ENCODE results near the gene CEBPZ. TPM values are rescaled to one million over a fixed set of nuclear protein-coding genes. Genes with fewer than 3 reads are reported as not detected.
"Not testable (repeated sequence)": the region's sequence is repeated elsewhere in the genome, so short reads cannot be mapped to it uniquely, and the experiment has no call there.

CEBPZ gene
- total and polyA plus RNA-seq, 10 of the 15 experiments (the other 5 are each of a cell fraction or from before 2014, with no cell fraction given): 29.4 to 89.2 (median 49.5) TPM

DNA sequence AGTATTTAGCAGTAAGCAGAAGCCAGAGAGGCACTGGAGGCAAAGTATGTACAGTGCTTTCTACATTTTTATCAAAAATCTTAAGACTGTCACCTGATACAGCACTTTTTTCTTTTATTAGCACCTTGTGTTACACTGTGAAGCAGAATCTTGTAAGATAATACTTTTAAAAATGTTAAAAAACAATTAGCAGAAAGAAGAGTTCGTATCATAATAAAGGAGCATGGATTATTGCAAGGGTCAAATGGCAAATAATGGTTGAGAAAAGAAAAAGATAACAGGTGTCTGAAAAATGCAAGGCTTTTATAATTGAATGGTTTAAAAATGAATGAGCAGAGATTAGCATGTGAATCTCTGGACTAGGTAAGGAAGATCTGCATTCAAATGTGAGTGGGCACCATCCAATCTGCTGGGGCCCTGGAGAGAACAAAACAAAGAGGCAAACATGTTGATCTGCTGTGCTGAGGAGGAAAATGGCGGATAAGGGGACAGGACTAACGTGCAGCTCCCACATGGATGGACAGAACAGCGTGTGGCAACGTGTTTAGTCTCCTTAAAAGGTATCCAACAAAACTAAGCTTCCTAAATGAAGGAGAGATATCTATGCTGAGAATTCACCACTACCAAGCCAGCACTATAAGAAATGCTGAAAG is 25.6 kb downstream of the CEBPZ start:
- peaks cover 14% of the 10 kb centered on the region for H3K9me3 ChIP-seq (replicated peaks; ENCODE audit: control insufficient read depth, insufficient read depth, low read length)
- ATAC-seq (no peak), DNase-seq (ENCODE audit: low read depth, low spot score) (no peak), FAIRE-seq (no peak)
- H3K36me3 ChIP-seq (ENCODE audit: control insufficient read depth in 2 of 2, insufficient read depth in 2 of 2, low read length in 1 of 2): peaks cover 4 to 39% of the 10 kb centered on the region in 2 experiments
- WGBS (ENCODE audit: insufficient coverage, insufficient replicate concordance, low lambda C conversion rate, missing lambda C conversion rate): over 99% methylated on average over 5 of the region's 5 CpGs
- no peaks in the 10 kb centered on the region for H3K27me3 ChIP-seq (replicated peaks in 1 of 2; ENCODE audit: control insufficient read depth in 2 of 2, insufficient read depth in 2 of 2, low read length in 1 of 2)
- no peak overlapping the region for H3K4me2 ChIP-seq (ENCODE audit: control insufficient read depth, insufficient read depth)
- intact Hi-C loops (cut with micrococcal nuclease; ENCODE audit: unreplicated experiment): no loop called here
- peaks cover 6% of the 10 kb centered on the region for H3K79me2 ChIP-seq (ENCODE audit: control insufficient read depth, insufficient read depth, low read length)
- ChIA-PET POLR2A (no interaction called here), CTCF (no interaction called here), SMC1A (ENCODE audit: uncharacterized antibody, unreplicated experiment) (no interaction called here), RAD21 (ENCODE audit: unreplicated experiment) (no interaction called here)
- TF ChIP-seq, protein P1, sequence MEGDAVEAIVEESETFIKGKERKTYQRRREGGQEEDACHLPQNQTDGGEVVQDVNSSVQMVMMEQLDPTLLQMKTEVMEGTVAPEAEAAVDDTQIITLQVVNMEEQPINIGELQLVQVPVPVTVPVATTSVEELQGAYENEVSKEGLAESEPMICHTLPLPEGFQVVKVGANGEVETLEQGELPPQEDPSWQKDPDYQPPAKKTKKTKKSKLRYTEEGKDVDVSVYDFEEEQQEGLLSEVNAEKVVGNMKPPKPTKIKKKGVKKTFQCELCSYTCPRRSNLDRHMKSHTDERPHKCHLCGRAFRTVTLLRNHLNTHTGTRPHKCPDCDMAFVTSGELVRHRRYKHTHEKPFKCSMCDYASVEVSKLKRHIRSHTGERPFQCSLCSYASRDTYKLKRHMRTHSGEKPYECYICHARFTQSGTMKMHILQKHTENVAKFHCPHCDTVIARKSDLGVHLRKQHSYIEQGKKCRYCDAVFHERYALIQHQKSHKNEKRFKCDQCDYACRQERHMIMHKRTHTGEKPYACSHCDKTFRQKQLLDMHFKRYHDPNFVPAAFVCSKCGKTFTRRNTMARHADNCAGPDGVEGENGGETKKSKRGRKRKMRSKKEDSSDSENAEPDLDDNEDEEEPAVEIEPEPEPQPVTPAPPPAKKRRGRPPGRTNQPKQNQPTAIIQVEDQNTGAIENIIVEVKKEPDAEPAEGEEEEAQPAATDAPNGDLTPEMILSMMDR (IDR thresholded peaks at IDR 0.05 in 2 of 3, conservative IDR thresholded peaks at IDR 0.05 in 1 of 3; ENCODE audit: control insufficient read depth in 2 of 3, extremely low read depth in 1 of 3, insufficient read depth in 1 of 3, low read depth in 3 of 3, low read length in 3 of 3): no peak
- no peak overlapping the region for H3K4me3 ChIP-seq
- no peak overlapping the region for H3K9ac ChIP-seq (ENCODE audit: control insufficient read depth, insufficient read depth, low read length)
- in situ Hi-C loops (cut with MboI): no loop called here
- H3K27ac ChIP-seq (ENCODE audit: control insufficient read depth, insufficient read depth): no peak overlapping the region
- no peaks in the 10 kb centered on the region for H4K20me1 ChIP-seq (ENCODE audit: control insufficient read depth, insufficient read depth)
- H3K4me1 ChIP-seq (ENCODE audit: control insufficient read depth, insufficient read depth, low read length): no peaks in the 10 kb centered on the region
- no peak overlapping the region for H2AFZ ChIP-seq (ENCODE audit: control insufficient read depth, low read depth, low read length)
- no TSS peak for BruUV-seq (replicated peaks)

GRCh38 chr2:37205071-37205661 is 26.2 kb downstream of the CEBPZ start:
- H3K4me3 ChIP-seq; H3K4me1 ChIP-seq (ENCODE audit: control insufficient read depth, insufficient read depth, low read length); FAIRE-seq; ATAC-seq; RAD21 ChIA-PET (ENCODE audit: unreplicated experiment); H2AFZ ChIP-seq (ENCODE audit: control insufficient read depth, low read depth, low read length); in situ Hi-C loops (cut with MboI); SMC1A ChIA-PET (ENCODE audit: uncharacterized antibody, unreplicated experiment); H3K27me3 ChIP-seq (replicated peaks in 1 of 2; ENCODE audit: control insufficient read depth in 2 of 2, insufficient read depth in 2 of 2, low read length in 1 of 2); H3K27ac ChIP-seq (ENCODE audit: control insufficient read depth, insufficient read depth); DNase-seq (ENCODE audit: low read depth, low spot score); H3K4me2 ChIP-seq (ENCODE audit: control insufficient read depth, insufficient read depth); H4K20me1 ChIP-seq (ENCODE audit: control insufficient read depth, insufficient read depth); intact Hi-C loops (cut with micrococcal nuclease; ENCODE audit: unreplicated experiment); POLR2A ChIA-PET; H3K9ac ChIP-seq (ENCODE audit: control insufficient read depth, insufficient read depth, low read length); H3K79me2 ChIP-seq (ENCODE audit: control insufficient read depth, insufficient read depth, low read length); CTCF ChIA-PET: not testable (repeated sequence)
- TSS peak; percentile 31 for BruUV-seq (replicated peaks)
- H3K9me3 ChIP-seq (replicated peaks; ENCODE audit: control insufficient read depth, insufficient read depth, low read length): peaks cover 14% of the 10 kb centered on the region
- WGBS (ENCODE audit: insufficient coverage, insufficient replicate concordance, low lambda C conversion rate, missing lambda C conversion rate): 86% methylated on average over 7 of the region's 8 CpGs
- peaks cover 4 to 40% of the 10 kb centered on the region in 2 experiments for H3K36me3 ChIP-seq (ENCODE audit: control insufficient read depth in 2 of 2, insufficient read depth in 2 of 2, low read length in 1 of 2)
